Caco-2 (cell line): ENCODE results near the gene FOXL2. TPM values are rescaled to one million over a fixed set of nuclear protein-coding genes. Genes with fewer than 3 reads are reported as not detected.

Experiments
- BruUV-seq: library from RNA; stranded (reverse); fragments of 400-500 nt; replicated peaks from 2 replicates; lab custom pipeline; 2021; lab: Mats Ljungman, UMichigan
- CTCF ChIA-PET: fragments of 300-600 bp; sonication (Branson Sonifier 250); formaldehyde crosslinking; loops from one replicate; lab custom pipeline; 2022; ENCODE audit warnings: antibody characterized with exemption; lab: Charles Lee
- POLR2A ChIA-PET: fragments of 300-600 bp; sonication (Branson Sonifier 250); formaldehyde crosslinking; loops from one replicate; lab custom pipeline; 2022; ENCODE audit warnings: antibody characterized with exemption; lab: Charles Lee
- DNase-seq, 2 experiments: peaks; one replicate each; pipeline versions ENCODE4 v3.0.0 to v3.0.0-alpha.2; 2020 to 2022
- H3K27me3 ChIP-seq: replicated peaks from 2 replicates; pipeline ENCODE4 v1.6.0; 2011; ENCODE audit warnings: low read length; ENCODE audit not compliant: control insufficient read depth, insufficient read depth
- H3K36me3 ChIP-seq: 2 replicates; pipeline ENCODE4 v1.5.1; 2011; ENCODE audit warnings: low read length; ENCODE audit not compliant: control insufficient read depth, insufficient read depth
- H3K4me1 ChIP-seq: fragments of 250-450 bp; sonication (Bioruptor Pico); 2 replicates; pipeline ENCODE4 v1.5.1; 2020; ENCODE audit warnings: mild to moderate bottlenecking
- H3K4me3 ChIP-seq: 2 replicates; pipeline ENCODE4 v1.5.1; 2011; ENCODE audit warnings: low read depth, mild to moderate bottlenecking, control low read depth, low read length
- H3K9me3 ChIP-seq: fragments of 250-450 bp; sonication (Bioruptor Pico); 2 replicates; pipeline ENCODE4 v1.5.1; 2020; ENCODE audit warnings: mild to moderate bottlenecking, moderate library complexity
- H3K27ac Mint-ChIP-seq: one replicate; pipeline ENCODE4 v1.8.0; 2022; ENCODE audit warnings: mixed read lengths; ENCODE audit not compliant: unreplicated experiment
- H3K27me3 Mint-ChIP-seq: one replicate; pipeline ENCODE4 v1.8.0; 2022; ENCODE audit warnings: mixed read lengths; ENCODE audit not compliant: insufficient read depth, unreplicated experiment
- H3K36me3 Mint-ChIP-seq: one replicate; pipeline ENCODE4 v1.8.0; 2022; ENCODE audit warnings: mild to moderate bottlenecking, mixed read lengths; ENCODE audit not compliant: insufficient read depth, unreplicated experiment
- H3K4me1 Mint-ChIP-seq: one replicate; pipeline ENCODE4 v1.8.0; 2022; ENCODE audit warnings: low read depth, mixed read lengths; ENCODE audit not compliant: unreplicated experiment
- H3K4me3 Mint-ChIP-seq: one replicate; pipeline ENCODE4 v1.8.0; 2022; ENCODE audit warnings: mild to moderate bottlenecking, moderate library complexity, mixed read lengths; ENCODE audit not compliant: unreplicated experiment
- H3K9me3 Mint-ChIP-seq: one replicate; pipeline ENCODE4 v1.8.0; 2022; ENCODE audit warnings: mixed read lengths; ENCODE audit not compliant: unreplicated experiment
- intact Hi-C: fragments of 100-400 bp; cut with micrococcal nuclease; formaldehyde crosslinking; loops from one replicate; pipeline ENCODE4 v1.10.0; 2022; ENCODE audit not compliant: unreplicated experiment
- total RNA-seq: library from RNA; stranded (reverse); gene quantifications from 2 replicates; pipeline ENCODE4 v1.2.3, GENCODE V29; 2022
- TF ChIP-seq, protein P1 (sequence below), 2 experiments: fragments of 200-600 bp in 1 of 2; IDR thresholded peaks; 1 replicate in 1 of 2; 2 replicates in 1 of 2; pipeline versions ENCODE4 v1.5.1 to v1.8.0; 2011 to 2022; ENCODE audit warnings: antibody characterized with exemption in 1 of 2, control low read depth in 1 of 2, inconsistent platforms in 1 of 2, low read depth in 1 of 2, low read length in 1 of 2, mild to moderate bottlenecking in 1 of 2, moderate library complexity in 1 of 2; ENCODE audit not compliant: insufficient read depth in 1 of 2, severe bottlenecking in 1 of 2, unreplicated experiment in 1 of 2

The FOXL2 gene
- total RNA-seq, 1 experiment from 2014 or later: 1.8 TPM

DNA sequence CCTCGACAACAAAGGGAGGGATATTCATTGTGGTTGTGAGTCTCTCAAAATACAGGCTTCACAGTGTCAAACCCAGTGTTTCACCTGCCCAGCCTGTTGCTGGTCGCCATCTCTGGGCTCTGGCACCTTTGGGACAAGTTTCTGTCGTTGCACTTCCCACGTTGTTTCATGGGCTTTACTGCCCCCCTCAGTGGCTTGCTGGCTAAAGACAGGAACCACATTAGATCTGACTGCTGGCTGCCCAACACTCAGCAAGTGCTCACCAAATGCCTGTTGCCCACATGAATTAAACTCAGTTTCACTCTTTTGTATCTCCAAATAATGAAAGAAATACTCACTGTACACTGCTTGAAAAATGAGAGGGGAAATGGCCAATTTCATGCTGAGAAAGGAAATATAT is 27.6 kb downstream of the FOXL2 start:
- Histone ChIP-seq H3K9me3 (no peaks in the 10 kb centered on the region), H3K4me1 (0 out of 2 replicates have a peak, but pooled peaks cover 3% of the 10 kb centered on the region), H3K4me3 (no peak overlapping the region), H3K36me3 (no peaks in the 10 kb centered on the region), H3K27me3 (no peaks in the 10 kb centered on the region)
- intact Hi-C loops: no loop called here
- no peak for DNase-seq
- no TSS peak for BruUV-seq
- Mint-ChIP-seq H3K9me3 (no peaks in the 10 kb centered on the region), H3K36me3 (no peaks in the 10 kb centered on the region), H3K4me3 (no peak overlapping the region), H3K27ac (no peak overlapping the region), H3K27me3 (no peaks in the 10 kb centered on the region), H3K4me1 (no peaks in the 10 kb centered on the region)
- ChIA-PET POLR2A (no interaction called here), CTCF (interaction anchor here (0.6 to 1.4 kb wide), 3 partner anchors 142 to 273 kb away, joined by 3 to 4 read pairs (median 3); no protein-coding TSS in a partner anchor)
- TF ChIP-seq, protein P1, sequence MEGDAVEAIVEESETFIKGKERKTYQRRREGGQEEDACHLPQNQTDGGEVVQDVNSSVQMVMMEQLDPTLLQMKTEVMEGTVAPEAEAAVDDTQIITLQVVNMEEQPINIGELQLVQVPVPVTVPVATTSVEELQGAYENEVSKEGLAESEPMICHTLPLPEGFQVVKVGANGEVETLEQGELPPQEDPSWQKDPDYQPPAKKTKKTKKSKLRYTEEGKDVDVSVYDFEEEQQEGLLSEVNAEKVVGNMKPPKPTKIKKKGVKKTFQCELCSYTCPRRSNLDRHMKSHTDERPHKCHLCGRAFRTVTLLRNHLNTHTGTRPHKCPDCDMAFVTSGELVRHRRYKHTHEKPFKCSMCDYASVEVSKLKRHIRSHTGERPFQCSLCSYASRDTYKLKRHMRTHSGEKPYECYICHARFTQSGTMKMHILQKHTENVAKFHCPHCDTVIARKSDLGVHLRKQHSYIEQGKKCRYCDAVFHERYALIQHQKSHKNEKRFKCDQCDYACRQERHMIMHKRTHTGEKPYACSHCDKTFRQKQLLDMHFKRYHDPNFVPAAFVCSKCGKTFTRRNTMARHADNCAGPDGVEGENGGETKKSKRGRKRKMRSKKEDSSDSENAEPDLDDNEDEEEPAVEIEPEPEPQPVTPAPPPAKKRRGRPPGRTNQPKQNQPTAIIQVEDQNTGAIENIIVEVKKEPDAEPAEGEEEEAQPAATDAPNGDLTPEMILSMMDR (IDR thresholded peaks at IDR 0.05; ENCODE audit: insufficient read depth in 1 of 2, low read depth in 1 of 2, low read length in 1 of 2, severe bottlenecking in 1 of 2, unreplicated experiment in 1 of 2): peak in 1 of 2 experiments; percentile 2

DNA sequence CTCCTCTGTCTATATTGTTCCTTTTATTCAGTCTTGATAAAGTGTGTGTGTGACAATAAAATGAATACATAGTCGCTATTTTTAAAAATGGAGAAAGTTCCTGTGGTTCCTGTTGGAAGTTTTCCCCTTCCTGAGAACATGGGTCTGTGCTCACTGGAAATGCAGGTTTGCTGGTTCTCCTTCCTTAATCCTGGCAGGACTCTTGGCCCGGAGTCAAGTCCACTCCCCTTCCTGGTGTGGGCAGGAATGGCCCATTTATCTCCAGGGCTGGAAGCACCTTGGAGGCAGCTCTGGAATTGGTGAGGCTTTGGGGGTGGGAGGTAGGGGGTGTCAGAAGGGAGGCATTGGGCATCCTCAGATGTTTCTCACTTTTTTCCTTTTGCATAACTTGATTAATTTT is 30.1 kb downstream of the FOXL2 start:
- intact Hi-C loops: loop anchor here (1.0 kb wide), 1 partner anchor 438 kb away; no protein-coding TSS in a partner anchor
- Mint-ChIP-seq H3K27ac (no peak overlapping the region), H3K27me3 (no peaks in the 10 kb centered on the region), H3K4me1 (no peaks in the 10 kb centered on the region), H3K9me3 (no peaks in the 10 kb centered on the region), H3K36me3 (no peaks in the 10 kb centered on the region), H3K4me3 (no peak overlapping the region)
- no peaks in the 10 kb centered on the region for H3K27me3 ChIP-seq
- 0 out of 2 replicates have a peak, but pooled peaks cover 3% of the 10 kb centered on the region for H3K4me1 ChIP-seq
- TF ChIP-seq, protein P1 (IDR thresholded peaks at IDR 0.05; ENCODE audit: insufficient read depth in 1 of 2, low read depth in 1 of 2, low read length in 1 of 2, severe bottlenecking in 1 of 2, unreplicated experiment in 1 of 2): no peak
- no peaks in the 10 kb centered on the region for H3K9me3 ChIP-seq
- POLR2A ChIA-PET: interaction anchor here (1.7 to 2.0 kb wide), 2 partner anchors 54 to 323 kb away, joined by 14 to 17 read pairs; partner anchors contain the start of gene CEP70
- H3K36me3 ChIP-seq: no peaks in the 10 kb centered on the region
- no peak overlapping the region for H3K4me3 ChIP-seq
- CTCF ChIA-PET: interaction anchor here (0.7 to 2.6 kb wide), 6 partner anchors 53 to 323 kb away, joined by 3 to 71 read pairs (median 38); partner anchors contain the start of gene CEP70
- BruUV-seq: no TSS peak
- no peak for DNase-seq

DNA sequence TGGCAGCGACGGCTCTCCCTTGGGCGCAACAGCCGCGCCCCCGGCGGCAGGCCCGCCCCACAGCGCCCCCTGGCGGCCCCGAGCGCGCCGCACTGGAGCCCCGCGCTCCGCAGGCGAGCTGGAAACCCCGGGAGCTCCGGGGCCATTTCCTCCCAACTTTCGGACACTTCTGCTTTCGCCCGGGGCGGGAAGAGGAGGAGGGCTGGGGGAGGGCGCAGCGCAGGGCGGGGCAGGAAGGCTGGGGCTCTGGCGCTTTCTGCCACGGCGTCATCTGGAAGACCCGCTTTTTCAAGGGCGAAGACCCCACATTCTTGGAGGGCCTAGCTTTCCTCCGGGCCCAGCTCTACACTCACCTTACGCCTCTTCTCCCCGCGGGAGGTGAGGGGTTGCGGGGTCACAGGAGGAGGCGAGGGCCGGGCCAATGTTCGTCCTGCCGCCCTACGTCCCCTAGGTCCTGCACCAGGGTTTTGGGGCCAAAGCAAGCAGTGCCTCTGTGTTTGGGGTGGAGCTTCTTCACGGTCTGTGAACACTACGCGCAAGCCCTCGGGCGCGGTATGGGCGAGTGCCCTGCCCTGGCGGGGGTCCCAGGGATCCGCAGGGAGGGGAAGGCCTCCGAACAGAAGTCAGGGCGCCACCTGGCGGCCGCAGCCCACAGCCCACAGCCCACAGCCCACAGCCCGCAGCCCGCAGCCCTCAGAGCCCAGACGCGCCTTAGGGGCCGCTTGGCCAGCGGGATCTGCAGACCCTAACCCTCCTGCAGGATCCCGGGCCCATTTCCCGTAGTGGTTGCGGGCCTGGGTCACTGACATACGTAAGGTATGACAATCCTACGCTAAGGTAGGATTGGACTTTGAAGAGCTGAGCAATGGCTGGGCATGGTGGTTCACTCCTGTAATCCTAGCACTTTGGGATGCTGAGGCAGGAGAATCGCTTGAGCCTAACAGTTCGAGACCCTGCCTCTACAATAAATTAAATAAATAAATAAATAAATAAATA is 31.1 kb downstream of the FOXL2 start:
- Histone ChIP-seq H3K9me3 (no peaks in the 10 kb centered on the region), H3K36me3 (no peaks in the 10 kb centered on the region), H3K4me3 (peak overlapping the region; percentile 62), H3K27me3 (no peaks in the 10 kb centered on the region), H3K4me1 (0 out of 2 replicates have a peak, but pooled peaks cover 3% of the 10 kb centered on the region)
- Mint-ChIP-seq H3K36me3 (no peaks in the 10 kb centered on the region), H3K27ac (peak overlapping the region; percentile 30), H3K4me1 (no peaks in the 10 kb centered on the region), H3K27me3 (no peaks in the 10 kb centered on the region), H3K9me3 (no peaks in the 10 kb centered on the region), H3K4me3 (peak overlapping the region; percentile 73)
- ChIA-PET POLR2A (interaction anchor here (0.6 to 2.0 kb wide), 5 partner anchors 53 to 322 kb away, joined by 3 to 17 read pairs (median 6); partner anchors contain the start of genes CEP70 and PIK3CB), CTCF (interaction anchor here (0.6 to 2.6 kb wide), 45 partner anchors 8 to 498 kb away, joined by 3 to 71 read pairs (median 4); partner anchors contain the start of genes CEP70, ESYT3 and PIK3CB)
- intact Hi-C loops: loop anchor here (1.0 to 2.0 kb wide), 8 partner anchors 52 to 436 kb away; partner anchors contain the start of genes CEP70 and PIK3CB
- TF ChIP-seq, protein P1 (IDR thresholded peaks at IDR 0.05; ENCODE audit: insufficient read depth in 1 of 2, low read depth in 1 of 2, low read length in 1 of 2, severe bottlenecking in 1 of 2, unreplicated experiment in 1 of 2): peak; percentile 84 to 93
- peak; percentile 90 to 94 for DNase-seq
- no TSS peak for BruUV-seq
